ENCODE measurements around the gene SPACA1.

SPACA1 gene

GRCh38 chr6:88105741-88106340, 58.2 kb downstream of the SPACA1 start:
- DNase-seq, result no peak

GRCh38 chr6:88107241-88107640, 59.6 kb downstream of the SPACA1 start:
- DNase-seq, result no peak

GRCh38 chr6:88111991-88112390, 64.3 kb downstream of the SPACA1 start:
- no peak for DNase-seq

GRCh38 chr6:88114838-88115237, 67.2 kb downstream of the SPACA1 start:
- no peak for DNase-seq

GRCh38 chr6:88115307-88115706, 67.7 kb downstream of the SPACA1 start:
- DNase-seq, result no peak

GRCh38 chr6:88116276-88116675, 68.6 kb downstream of the SPACA1 start:
- no peak for DNase-seq
